ENCODE measurements around the gene DENND4A.

- TF ChIP-seq TEAD4 (IDR thresholded peaks at IDR 0.05; ENCODE audit: borderline replicate concordance, insufficient read depth) (no peak), SIN3A (IDR thresholded peaks at IDR 0.05; ENCODE audit: borderline replicate concordance, low read depth, low read length) (no peak), RCOR1 (IDR thresholded peaks at IDR 0.05; ENCODE audit: low read length) (no peak), TAF1 (IDR thresholded peaks at IDR 0.05; ENCODE audit: borderline replicate concordance, low read depth, low read length) (no peak), EP300 (IDR thresholded peaks at IDR 0.05; ENCODE audit: borderline replicate concordance in 1 of 2, low read depth in 1 of 2, low read length in 1 of 2) (no peak), EZH2phosphoT487 (IDR thresholded peaks at IDR 0.05; ENCODE audit: borderline replicate concordance, low read depth) (no peak), REST (IDR thresholded peaks at IDR 0.05; ENCODE audit: low read depth, low read length) (no peak), TCF12 (IDR thresholded peaks at IDR 0.05) (no peak), RFX5 (IDR thresholded peaks at IDR 0.05; ENCODE audit: low read length) (no peak), CHD2 (IDR thresholded peaks at IDR 0.05; ENCODE audit: low read length, partially characterized antibody) (no peak), POLR2AphosphoS5 (IDR thresholded peaks at IDR 0.05; ENCODE audit: low read depth, low read length) (no peak)
- TF ChIP-seq, protein P1, sequence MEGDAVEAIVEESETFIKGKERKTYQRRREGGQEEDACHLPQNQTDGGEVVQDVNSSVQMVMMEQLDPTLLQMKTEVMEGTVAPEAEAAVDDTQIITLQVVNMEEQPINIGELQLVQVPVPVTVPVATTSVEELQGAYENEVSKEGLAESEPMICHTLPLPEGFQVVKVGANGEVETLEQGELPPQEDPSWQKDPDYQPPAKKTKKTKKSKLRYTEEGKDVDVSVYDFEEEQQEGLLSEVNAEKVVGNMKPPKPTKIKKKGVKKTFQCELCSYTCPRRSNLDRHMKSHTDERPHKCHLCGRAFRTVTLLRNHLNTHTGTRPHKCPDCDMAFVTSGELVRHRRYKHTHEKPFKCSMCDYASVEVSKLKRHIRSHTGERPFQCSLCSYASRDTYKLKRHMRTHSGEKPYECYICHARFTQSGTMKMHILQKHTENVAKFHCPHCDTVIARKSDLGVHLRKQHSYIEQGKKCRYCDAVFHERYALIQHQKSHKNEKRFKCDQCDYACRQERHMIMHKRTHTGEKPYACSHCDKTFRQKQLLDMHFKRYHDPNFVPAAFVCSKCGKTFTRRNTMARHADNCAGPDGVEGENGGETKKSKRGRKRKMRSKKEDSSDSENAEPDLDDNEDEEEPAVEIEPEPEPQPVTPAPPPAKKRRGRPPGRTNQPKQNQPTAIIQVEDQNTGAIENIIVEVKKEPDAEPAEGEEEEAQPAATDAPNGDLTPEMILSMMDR (IDR thresholded peaks at IDR 0.05): no peak
- TF ChIP-seq, protein P2, sequence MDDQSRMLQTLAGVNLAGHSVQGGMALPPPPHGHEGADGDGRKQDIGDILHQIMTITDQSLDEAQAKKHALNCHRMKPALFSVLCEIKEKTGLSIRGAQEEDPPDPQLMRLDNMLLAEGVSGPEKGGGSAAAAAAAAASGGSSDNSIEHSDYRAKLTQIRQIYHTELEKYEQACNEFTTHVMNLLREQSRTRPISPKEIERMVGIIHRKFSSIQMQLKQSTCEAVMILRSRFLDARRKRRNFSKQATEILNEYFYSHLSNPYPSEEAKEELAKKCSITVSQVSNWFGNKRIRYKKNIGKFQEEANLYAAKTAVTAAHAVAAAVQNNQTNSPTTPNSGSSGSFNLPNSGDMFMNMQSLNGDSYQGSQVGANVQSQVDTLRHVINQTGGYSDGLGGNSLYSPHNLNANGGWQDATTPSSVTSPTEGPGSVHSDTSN (IDR thresholded peaks at IDR 0.05): no peak
- TF ChIP-seq, protein P3, sequence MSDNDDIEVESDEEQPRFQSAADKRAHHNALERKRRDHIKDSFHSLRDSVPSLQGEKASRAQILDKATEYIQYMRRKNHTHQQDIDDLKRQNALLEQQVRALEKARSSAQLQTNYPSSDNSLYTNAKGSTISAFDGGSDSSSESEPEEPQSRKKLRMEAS (IDR thresholded peaks at IDR 0.05; ENCODE audit: low read depth): no peak
Observed at GRCh38 chr15:65723876-65724275, 68.2 kb downstream of the DENND4A start.
